ENCODE measurements around the gene PSD2.

Gene PSD2

GRCh38 chr5:139850423-139851016 is 54.9 kb downstream of the PSD2 start:
- in situ Hi-C loops (cut with HindIII; ENCODE audit: low sequenced_read_pairs) = no loop called here
- TF ChIP-seq CTCF (IDR thresholded peaks at IDR 0.05; ENCODE audit: low read depth, low read length, missing control alignments) = no peak
- no peak overlapping the region for H3K4me3 ChIP-seq (ENCODE audit: low read depth, low read length)
- DNase-seq (ENCODE audit: low read depth) = no peak

- in situ Hi-C loops (cut with HindIII; ENCODE audit: low sequenced_read_pairs) = no loop called here
- no peak overlapping the region for H3K4me3 ChIP-seq (ENCODE audit: low read depth, low read length)
- no peak for TF ChIP-seq CTCF (IDR thresholded peaks at IDR 0.05; ENCODE audit: low read depth, low read length, missing control alignments)
- DNase-seq (ENCODE audit: low read depth) = no peak
Observed at GRCh38 chr5:139851558-139851957, 56.0 kb downstream of the PSD2 start.

GRCh38 chr5:139852696-139853095 is 57.1 kb downstream of the PSD2 start:
- in situ Hi-C loops (cut with HindIII; ENCODE audit: low sequenced_read_pairs) = no loop called here
- no peak overlapping the region for H3K4me3 ChIP-seq (ENCODE audit: low read depth, low read length)
- no peak for TF ChIP-seq CTCF (IDR thresholded peaks at IDR 0.05; ENCODE audit: low read depth, low read length, missing control alignments)

GRCh38 chr5:139854029-139854605 is 58.5 kb downstream of the PSD2 start:
- in situ Hi-C loops (cut with HindIII; ENCODE audit: low sequenced_read_pairs) = no loop called here
- DNase-seq (ENCODE audit: low read depth) = no peak
- no peak overlapping the region for H3K4me3 ChIP-seq (ENCODE audit: low read depth, low read length)
- TF ChIP-seq CTCF (IDR thresholded peaks at IDR 0.05; ENCODE audit: low read depth, low read length, missing control alignments) = no peak

More at GRCh38 chr5:139852696-139853095, 57.1 kb downstream of the PSD2 start:
- no peak for DNase-seq (ENCODE audit: low read depth)

GRCh38 chr5:139854953-139855352 is 59.3 kb downstream of the PSD2 start:
- TF ChIP-seq CTCF (IDR thresholded peaks at IDR 0.05; ENCODE audit: low read depth, low read length, missing control alignments) = no peak
- in situ Hi-C loops (cut with HindIII; ENCODE audit: low sequenced_read_pairs) = no loop called here
- no peak for DNase-seq (ENCODE audit: low read depth)
- H3K4me3 ChIP-seq (ENCODE audit: low read depth, low read length) = no peak overlapping the region

GRCh38 chr5:139855451-139855850 is 59.8 kb downstream of the PSD2 start:
- in situ Hi-C loops (cut with HindIII; ENCODE audit: low sequenced_read_pairs) = no loop called here
- no peak for DNase-seq (ENCODE audit: low read depth)
- no peak for TF ChIP-seq CTCF (IDR thresholded peaks at IDR 0.05; ENCODE audit: low read depth, low read length, missing control alignments)
- no peak overlapping the region for H3K4me3 ChIP-seq (ENCODE audit: low read depth, low read length)

Measured in astrocyte of the cerebellum (primary cell).